ENCODE measurements around the gene PARD3.

GRCh38 chr10:34771106-34771505 lies 44.0 kb downstream of the PARD3 start:
- TF ChIP-seq CTCF (IDR thresholded peaks at IDR 0.05; ENCODE audit: insufficient read depth, low read depth, low read length) = no peak
- TF ChIP-seq EZH2 (IDR thresholded peaks at IDR 0.05; ENCODE audit: insufficient read depth, low read length) = no peak

Data from astrocyte (in vitro differentiated cells and primary cell).